ENCODE measurements around the gene SMARCA2. TPM values are rescaled to one million over a fixed set of nuclear protein-coding genes. Genes with fewer than 3 reads are reported as not detected.
"Not testable (repeated sequence)": the region's sequence is repeated elsewhere in the genome, so short reads cannot be mapped to it uniquely, and the experiment has no call there.

Gene SMARCA2
- total and polyA plus RNA-seq, 4 donors = 18.8 to 67.0 (median 41.1) TPM

- no peak for TF ChIP-seq HNF4G (IDR thresholded peaks at IDR 0.05)
- no peak for TF ChIP-seq JUND (IDR thresholded peaks at IDR 0.05)
- TF ChIP-seq ATF3 (IDR thresholded peaks at IDR 0.05) = no peak
- TF ChIP-seq SP1 (IDR thresholded peaks at IDR 0.05) = no peak
- TF ChIP-seq, protein P1, sequence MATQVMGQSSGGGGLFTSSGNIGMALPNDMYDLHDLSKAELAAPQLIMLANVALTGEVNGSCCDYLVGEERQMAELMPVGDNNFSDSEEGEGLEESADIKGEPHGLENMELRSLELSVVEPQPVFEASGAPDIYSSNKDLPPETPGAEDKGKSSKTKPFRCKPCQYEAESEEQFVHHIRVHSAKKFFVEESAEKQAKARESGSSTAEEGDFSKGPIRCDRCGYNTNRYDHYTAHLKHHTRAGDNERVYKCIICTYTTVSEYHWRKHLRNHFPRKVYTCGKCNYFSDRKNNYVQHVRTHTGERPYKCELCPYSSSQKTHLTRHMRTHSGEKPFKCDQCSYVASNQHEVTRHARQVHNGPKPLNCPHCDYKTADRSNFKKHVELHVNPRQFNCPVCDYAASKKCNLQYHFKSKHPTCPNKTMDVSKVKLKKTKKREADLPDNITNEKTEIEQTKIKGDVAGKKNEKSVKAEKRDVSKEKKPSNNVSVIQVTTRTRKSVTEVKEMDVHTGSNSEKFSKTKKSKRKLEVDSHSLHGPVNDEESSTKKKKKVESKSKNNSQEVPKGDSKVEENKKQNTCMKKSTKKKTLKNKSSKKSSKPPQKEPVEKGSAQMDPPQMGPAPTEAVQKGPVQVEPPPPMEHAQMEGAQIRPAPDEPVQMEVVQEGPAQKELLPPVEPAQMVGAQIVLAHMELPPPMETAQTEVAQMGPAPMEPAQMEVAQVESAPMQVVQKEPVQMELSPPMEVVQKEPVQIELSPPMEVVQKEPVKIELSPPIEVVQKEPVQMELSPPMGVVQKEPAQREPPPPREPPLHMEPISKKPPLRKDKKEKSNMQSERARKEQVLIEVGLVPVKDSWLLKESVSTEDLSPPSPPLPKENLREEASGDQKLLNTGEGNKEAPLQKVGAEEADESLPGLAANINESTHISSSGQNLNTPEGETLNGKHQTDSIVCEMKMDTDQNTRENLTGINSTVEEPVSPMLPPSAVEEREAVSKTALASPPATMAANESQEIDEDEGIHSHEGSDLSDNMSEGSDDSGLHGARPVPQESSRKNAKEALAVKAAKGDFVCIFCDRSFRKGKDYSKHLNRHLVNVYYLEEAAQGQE (IDR thresholded peaks at IDR 0.05) = no peak
- no peak for TF ChIP-seq FOXA2 (IDR thresholded peaks at IDR 0.05)
- TF ChIP-seq, protein P2, sequence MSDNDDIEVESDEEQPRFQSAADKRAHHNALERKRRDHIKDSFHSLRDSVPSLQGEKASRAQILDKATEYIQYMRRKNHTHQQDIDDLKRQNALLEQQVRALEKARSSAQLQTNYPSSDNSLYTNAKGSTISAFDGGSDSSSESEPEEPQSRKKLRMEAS (IDR thresholded peaks at IDR 0.05) = no peak
- TF ChIP-seq NR2F2 (IDR thresholded peaks at IDR 0.05) = no peak
- no peaks in the 10 kb centered on the region for H3K9me3 ChIP-seq (ENCODE audit: control insufficient read depth in 4 of 4, low read length in 3 of 4)
- no peak overlapping the region for H3K4me3 ChIP-seq (ENCODE audit: low read depth in 1 of 3, low read length in 3 of 3)
- no peak overlapping the region for H3K27ac ChIP-seq (ENCODE audit: low read depth in 1 of 2, low read length in 2 of 2)
- 98% methylated on average over 3 of the region's 3 CpGs for WGBS
- H3K9ac ChIP-seq (ENCODE audit: low read depth in 1 of 2, low read length in 2 of 2) = no peak overlapping the region
- no peaks in the 10 kb centered on the region for H3K27me3 ChIP-seq (ENCODE audit: control insufficient read depth in 4 of 4, insufficient read depth in 4 of 4, low read length in 3 of 4)
- no peaks in the 10 kb centered on the region for H3K4me1 ChIP-seq (ENCODE audit: control insufficient read depth in 4 of 4, insufficient read depth in 4 of 4, low read length in 3 of 4)
- DNase-seq (ENCODE audit: low spot score) = no peak
- H3K36me3 ChIP-seq (ENCODE audit: control insufficient read depth in 4 of 4, insufficient read depth in 3 of 4, low read depth in 1 of 4, low read length in 3 of 4) = peaks cover 0 to 7% (median 2%) of the 10 kb centered on the region in 4 donors
Observed at GRCh38 chr9:2145746-2146145, 130.6 kb downstream of the SMARCA2 start.

DNA sequence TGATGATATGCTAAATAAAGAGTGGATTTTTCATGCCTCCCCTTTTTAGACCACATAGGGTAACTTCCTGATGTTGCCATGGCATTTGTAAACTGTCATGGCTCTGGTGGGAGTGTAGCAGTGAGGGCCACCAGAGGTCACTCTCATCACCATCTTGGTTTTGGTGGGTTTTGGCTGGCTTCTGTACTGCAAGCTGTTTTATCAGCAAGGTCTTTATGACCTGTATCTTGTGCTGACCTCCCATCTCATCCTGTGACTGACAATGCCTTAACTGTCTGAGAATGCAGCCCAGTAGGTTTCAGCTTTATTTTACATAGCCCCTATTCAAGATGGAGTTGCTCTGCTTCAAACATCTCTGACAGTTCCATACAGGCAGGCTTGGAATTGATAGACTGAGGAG, 131.6 kb downstream of the SMARCA2 start:
- DNase-seq (ENCODE audit: low spot score); H3K27me3 ChIP-seq (ENCODE audit: control insufficient read depth in 4 of 4, insufficient read depth in 4 of 4, low read length in 3 of 4); H3K9me3 ChIP-seq (ENCODE audit: control insufficient read depth in 4 of 4, low read length in 3 of 4); H3K9ac ChIP-seq (ENCODE audit: low read depth in 1 of 2, low read length in 2 of 2); H3K4me1 ChIP-seq (ENCODE audit: control insufficient read depth in 4 of 4, insufficient read depth in 4 of 4, low read length in 3 of 4); H3K4me3 ChIP-seq (ENCODE audit: low read depth in 1 of 3, low read length in 3 of 3); H3K27ac ChIP-seq (ENCODE audit: low read depth in 1 of 2, low read length in 2 of 2); H3K36me3 ChIP-seq (ENCODE audit: control insufficient read depth in 4 of 4, insufficient read depth in 3 of 4, low read depth in 1 of 4, low read length in 3 of 4): not testable (repeated sequence)

DNA sequence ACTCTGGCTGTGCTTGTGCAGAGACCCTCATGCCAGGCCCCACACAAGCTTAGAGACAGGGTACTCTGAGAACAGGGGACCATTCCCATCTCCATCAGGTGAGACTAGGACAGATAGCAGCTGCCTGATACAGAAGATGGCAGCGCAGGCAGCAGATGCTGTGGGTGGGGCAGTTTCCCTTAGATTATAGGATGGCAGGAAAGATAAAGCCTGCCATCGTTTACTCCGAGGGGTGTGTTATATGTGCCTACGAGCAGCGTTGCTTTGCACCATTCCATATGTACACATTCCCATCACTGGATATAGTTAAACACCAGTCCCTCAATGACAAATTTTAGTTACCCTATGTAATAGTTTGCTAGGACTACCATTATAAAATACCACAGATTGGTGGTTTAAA, 135.2 kb downstream of the SMARCA2 start:
- TF ChIP-seq ATF3 (IDR thresholded peaks at IDR 0.05) (no peak), FOXA2 (IDR thresholded peaks at IDR 0.05) (no peak), RXRA (IDR thresholded peaks at IDR 0.05) (no peak), GABPA (IDR thresholded peaks at IDR 0.05 in 1 of 2, conservative IDR thresholded peaks at IDR 0.05 in 1 of 2) (no peak), FOXA1 (IDR thresholded peaks at IDR 0.05) (no peak), EGR1 (IDR thresholded peaks at IDR 0.05; ENCODE audit: low read depth in 2 of 2) (no peak), HNF4A (conservative IDR thresholded peaks at IDR 0.05) (no peak), RAD21 (IDR thresholded peaks at IDR 0.05) (no peak), NR2F2 (IDR thresholded peaks at IDR 0.05) (no peak)
- TF ChIP-seq, protein P2 (IDR thresholded peaks at IDR 0.05) = no peak
- TF ChIP-seq, protein P3, sequence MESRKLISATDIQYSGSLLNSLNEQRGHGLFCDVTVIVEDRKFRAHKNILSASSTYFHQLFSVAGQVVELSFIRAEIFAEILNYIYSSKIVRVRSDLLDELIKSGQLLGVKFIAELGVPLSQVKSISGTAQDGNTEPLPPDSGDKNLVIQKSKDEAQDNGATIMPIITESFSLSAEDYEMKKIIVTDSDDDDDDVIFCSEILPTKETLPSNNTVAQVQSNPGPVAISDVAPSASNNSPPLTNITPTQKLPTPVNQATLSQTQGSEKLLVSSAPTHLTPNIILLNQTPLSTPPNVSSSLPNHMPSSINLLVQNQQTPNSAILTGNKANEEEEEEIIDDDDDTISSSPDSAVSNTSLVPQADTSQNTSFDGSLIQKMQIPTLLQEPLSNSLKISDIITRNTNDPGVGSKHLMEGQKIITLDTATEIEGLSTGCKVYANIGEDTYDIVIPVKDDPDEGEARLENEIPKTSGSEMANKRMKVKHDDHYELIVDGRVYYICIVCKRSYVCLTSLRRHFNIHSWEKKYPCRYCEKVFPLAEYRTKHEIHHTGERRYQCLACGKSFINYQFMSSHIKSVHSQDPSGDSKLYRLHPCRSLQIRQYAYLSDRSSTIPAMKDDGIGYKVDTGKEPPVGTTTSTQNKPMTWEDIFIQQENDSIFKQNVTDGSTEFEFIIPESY (IDR thresholded peaks at IDR 0.05) = no peak
- no peaks in the 10 kb centered on the region for H3K27me3 ChIP-seq (ENCODE audit: control insufficient read depth in 4 of 4, insufficient read depth in 4 of 4, low read length in 3 of 4)
- H3K9ac ChIP-seq (ENCODE audit: low read depth in 1 of 2, low read length in 2 of 2) = no peak overlapping the region
- H3K27ac ChIP-seq (ENCODE audit: low read depth in 1 of 2, low read length in 2 of 2) = no peak overlapping the region
- no peak overlapping the region for H3K4me3 ChIP-seq (ENCODE audit: low read depth in 1 of 3, low read length in 3 of 3)
- DNase-seq (ENCODE audit: low spot score) = no peak
- no peaks in the 10 kb centered on the region for H3K9me3 ChIP-seq (ENCODE audit: control insufficient read depth in 4 of 4, low read length in 3 of 4)
- H3K36me3 ChIP-seq (ENCODE audit: control insufficient read depth in 4 of 4, insufficient read depth in 3 of 4, low read depth in 1 of 4, low read length in 3 of 4) = peaks cover 0 to 6% (median 2%) of the 10 kb centered on the region in 4 donors
- H3K4me1 ChIP-seq (ENCODE audit: control insufficient read depth in 4 of 4, insufficient read depth in 4 of 4, low read length in 3 of 4) = no peaks in the 10 kb centered on the region
- WGBS = 93% methylated on average over 5 of the region's 5 CpGs

Data from liver (tissue), 9 donors.